ENCODE data around the gene HMCES.

The HMCES gene, protein sequence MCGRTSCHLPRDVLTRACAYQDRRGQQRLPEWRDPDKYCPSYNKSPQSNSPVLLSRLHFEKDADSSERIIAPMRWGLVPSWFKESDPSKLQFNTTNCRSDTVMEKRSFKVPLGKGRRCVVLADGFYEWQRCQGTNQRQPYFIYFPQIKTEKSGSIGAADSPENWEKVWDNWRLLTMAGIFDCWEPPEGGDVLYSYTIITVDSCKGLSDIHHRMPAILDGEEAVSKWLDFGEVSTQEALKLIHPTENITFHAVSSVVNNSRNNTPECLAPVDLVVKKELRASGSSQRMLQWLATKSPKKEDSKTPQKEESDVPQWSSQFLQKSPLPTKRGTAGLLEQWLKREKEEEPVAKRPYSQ

DNA sequence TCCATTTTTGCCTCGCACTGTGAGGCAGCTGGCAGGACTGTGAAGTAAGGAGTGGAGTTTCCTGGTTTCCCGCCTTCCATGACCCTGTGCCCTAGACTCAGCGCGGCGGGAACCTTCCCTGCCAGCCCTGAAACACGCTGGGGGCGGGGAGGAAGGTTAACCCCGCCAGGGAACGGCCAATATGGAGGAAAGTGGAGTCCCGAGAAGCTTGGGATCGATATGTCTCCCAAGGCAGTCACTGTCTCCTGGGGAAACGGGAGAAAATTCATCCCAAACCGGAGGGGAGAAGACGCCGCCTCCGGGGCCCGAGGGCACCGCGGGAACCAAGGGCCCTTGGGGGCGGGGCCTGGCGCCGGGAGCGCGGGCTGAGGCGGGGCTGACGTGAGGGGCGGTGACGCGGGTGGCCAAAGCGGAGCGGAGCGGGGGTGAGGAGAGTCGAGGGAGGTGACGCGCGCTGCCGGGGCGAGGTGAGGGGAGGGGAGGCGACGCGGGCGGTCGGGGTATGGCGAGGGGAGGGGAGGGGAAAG, at the start of gene HMCES:
TSS of gene HMCES (plus strand) at position 432 of the 527 bp plus-strand sequence. CDS start 863 bp downstream, outside the sequence.
- peak; percentile 97 for DNase-seq (ENCODE audit: low spot score)

DNA sequence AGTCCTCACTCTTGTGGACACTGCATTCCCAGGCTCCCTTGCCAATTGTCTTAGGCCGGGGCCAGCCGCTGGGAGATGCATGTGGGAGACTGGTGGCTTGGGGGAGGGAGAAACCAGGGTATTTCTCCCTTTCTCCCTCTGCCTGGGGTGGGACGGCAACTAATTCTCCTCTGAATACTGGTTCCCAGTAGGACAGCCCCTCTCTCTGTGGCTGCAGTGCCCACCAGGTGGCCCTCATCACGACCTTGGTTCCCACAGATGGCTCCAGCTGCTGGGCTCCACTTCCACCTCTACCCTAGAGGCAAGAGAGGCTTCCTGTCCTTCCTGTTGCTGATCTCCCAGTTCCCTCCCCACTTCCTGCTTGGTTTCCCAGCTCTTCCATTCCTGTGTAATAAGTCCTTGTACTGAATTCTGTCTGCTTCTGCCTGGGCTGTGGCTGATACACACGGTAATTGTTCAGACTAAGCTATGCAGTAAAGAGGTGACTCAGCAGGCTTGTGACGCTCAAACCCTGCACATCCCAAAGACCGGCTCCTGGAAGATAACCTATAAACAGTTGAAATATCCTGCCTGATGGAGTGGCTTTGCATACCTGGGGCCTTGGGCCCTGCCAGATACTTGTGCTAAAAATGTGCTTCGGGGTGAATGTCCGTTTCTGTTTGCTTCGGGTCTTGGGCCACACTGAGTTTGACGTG, 49.6 kb upstream of the HMCES start:
- no peak for DNase-seq (ENCODE audit: low spot score)

DNA sequence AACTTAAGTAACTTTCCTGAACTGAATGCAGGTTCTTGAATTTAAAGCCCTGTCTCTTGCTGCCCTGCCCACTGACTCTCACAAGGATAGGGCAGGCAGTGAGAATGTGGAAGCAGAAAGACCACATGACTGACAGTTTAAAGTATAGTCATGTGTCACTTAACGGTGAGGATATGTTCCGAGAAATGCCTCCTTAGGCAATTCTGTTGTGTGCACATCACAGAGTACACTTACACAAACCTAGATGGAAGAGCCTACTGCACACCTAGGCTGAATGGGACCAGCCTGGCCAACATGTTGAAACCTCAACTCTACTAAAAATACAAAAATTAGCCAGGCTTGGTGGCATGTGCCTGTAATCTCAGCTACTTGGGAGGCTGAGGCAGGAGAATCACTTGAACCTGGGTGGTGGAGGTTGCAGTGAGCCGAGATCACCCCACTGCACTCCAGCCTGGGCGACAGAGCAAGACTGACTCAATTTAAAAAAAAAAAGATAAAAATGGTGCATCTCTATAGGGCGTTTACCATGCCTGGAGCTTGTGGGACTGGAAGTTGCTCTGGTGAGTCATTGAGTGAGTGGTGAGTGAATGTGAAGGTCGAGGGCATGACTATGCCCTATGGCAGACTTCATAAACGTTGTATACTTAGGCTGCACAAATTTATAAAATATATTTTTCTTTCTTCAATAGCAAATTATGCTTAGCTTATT, 48.2 kb upstream of the HMCES start:
- DNase-seq (ENCODE audit: low spot score) = peak; percentile 65

DNA sequence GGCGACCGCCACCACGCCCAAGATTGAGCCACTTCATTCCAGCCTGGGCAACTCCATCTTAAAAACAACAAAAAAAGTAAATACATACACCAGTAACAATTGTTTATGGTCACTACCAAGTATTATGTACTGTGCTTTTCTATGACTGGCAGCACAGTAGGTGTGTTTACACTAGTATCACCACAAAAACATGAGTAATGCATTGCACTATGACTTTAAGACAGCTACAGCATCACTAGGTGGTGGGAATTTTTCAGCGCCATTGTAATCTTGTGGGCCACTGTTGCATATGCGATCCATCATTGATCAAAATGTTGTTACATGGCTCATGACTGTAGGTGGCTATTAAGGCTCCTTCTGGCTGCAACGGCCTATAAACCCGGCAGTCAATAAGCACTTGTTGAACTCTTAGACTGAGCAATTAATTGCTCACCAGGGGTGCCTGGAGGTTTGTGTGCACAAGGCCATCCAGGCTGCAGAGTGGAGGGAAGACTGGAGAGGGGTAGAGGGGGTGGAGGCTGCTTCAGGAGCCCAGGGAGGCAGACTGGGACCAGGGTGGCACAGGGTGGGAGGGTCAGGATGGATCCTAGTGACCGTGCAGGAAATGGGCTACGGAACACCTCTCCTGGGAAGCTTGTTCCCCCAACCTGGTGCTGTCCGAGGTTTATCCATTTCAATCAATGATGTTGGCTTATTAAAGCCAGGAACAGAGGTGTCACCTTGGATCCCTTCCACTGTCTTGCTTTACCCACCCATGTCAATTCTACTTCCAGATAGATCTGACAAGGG, 47.1 kb upstream of the HMCES start:
- no peak for DNase-seq (ENCODE audit: low spot score)

DNA sequence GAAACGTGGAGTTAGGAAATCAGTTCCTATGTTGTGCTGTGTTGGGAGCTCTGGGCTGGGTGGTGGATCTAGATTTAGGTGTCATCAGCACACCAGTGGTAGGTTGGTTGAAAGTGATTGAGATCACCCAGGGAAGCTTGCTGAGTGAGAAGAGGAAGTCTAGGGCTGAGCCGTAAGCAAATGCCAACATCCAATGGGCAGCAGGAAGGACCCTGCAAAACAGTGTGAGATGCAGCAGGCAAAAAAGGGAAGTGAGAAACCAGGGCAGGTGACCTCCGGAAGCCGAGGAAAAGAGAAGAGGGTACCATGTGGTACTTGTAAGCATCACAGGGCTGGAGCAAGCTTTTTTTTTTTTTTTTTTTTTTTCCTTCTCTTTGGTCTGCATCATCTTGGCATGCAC, 45.1 kb upstream of the HMCES start:
- peak; percentile 75 for DNase-seq (ENCODE audit: low spot score)

DNA sequence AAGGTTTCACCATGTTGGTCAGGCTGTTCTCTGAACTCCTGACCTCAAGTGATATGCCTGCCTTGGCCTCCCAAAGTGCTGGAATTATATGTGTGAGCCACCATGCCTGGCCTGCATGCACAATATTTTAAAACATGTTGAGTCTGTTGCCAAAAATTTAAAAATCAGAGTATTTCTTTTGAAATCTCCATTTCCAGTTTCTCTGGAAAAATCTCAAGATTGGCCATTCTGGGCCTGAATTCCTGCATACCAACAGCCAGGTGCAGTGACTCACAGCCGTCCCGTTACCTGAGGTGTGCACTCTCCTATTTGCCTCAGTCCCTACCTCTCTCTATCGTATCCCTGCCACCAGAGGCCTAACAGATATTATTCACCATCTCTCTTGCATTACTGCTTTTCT, 44.2 kb upstream of the HMCES start:
- no peak for DNase-seq (ENCODE audit: low spot score)

DNA sequence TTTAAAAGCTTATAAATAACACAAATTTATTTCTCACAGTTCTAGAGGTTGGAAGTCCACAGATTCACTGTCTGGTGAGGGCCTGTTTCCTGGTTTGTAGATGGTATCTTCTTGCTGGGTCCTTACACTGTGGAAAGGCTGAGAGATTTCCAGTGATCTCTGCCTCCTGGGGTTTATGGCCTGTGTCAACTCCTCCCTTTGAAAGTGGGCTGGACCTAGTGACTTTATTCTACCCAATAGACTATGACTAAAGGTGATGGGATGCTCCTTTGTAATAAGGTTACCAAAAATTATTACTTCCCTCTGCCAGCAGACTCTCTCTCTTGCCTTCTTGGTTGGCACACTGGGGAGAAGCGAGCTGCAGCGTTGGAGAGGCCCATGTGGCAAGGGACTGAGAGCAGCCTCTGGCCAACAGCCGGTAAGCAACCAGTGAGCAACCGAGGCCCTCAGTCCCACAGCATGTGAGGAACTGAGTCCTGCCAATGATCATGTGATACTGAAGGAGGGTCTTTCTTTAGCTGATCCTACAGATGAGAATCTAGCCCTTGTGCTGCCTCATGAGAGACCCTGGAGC, 43.2 kb upstream of the HMCES start:
- DNase-seq (ENCODE audit: low spot score) = no peak

DNA sequence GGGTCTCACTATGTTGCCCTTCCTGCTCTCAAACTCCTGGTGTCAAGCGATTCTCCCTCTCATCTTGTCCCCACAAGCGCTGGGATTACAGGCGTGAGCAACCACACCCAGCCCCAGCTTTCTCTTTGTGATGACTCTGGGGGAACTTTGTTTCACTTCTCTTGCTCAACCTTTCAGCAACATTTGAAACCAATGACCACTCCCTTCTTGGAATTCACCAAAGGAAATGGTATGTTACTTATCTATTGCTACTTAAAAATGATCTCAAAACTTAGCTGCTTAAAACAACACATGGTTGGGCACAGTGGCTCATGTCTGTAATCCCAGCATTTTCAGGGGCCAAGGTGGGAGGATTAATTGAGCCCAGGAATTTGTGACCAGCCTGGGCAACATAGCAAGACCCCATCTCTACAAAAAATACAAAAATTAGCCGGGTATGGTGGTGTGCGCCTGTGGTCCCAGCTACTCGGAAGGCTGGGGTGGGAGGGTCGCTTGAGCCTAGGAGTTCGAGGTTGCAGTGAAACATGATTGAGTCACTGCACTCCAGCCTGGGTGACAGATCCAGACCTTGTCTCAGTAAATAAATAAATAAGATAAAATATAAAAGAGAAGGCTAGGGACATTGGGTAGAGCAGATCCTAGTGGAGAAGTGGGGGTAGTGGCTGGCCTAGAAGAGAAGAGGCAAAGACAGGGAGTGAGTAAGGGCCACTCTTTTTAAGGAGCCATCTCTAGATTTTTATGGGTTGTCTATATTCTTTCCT, 39.5 kb upstream of the HMCES start:
- DNase-seq (ENCODE audit: low spot score) = no peak

DNA sequence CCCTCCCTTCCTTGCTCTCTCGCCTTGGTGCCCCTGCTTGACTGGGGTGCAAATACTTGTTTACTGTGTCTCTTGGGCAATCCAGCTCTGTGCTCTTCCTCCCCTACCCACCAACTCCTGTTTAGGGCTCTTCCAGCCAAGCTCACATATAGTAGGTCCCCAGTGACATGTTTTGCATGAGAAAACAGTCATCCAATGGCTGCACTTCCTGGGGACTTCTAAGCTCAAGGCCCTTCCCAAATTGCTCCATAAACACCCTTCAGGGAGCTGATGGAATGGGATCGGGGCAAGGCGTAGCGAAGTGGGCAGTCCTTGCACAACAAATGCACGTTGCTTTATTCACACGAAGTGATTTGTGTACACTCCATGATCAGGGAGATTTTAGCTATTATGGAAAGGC, 38.7 kb upstream of the HMCES start:
- DNase-seq (ENCODE audit: low spot score) = no peak

DNA sequence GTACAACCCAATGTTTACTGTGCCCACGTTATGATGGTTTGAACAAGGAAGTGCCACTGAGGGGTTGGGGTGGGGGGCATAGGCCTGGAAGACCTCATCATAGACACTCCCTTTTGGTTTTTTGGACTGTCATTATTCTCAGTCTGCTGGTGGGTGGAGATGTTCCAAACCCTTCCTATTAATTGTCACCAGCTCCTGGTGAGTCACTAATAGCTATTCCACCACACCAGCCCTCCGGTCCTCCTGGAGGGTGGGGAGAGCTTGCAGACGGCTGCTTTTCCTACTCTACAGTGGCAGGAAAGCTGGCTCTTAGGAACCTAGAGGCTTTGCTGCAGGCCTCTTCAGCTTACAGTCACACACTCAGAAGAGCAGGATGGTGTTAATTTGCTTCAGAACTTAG, 38.2 kb upstream of the HMCES start:
- no peak for DNase-seq (ENCODE audit: low spot score)

DNA sequence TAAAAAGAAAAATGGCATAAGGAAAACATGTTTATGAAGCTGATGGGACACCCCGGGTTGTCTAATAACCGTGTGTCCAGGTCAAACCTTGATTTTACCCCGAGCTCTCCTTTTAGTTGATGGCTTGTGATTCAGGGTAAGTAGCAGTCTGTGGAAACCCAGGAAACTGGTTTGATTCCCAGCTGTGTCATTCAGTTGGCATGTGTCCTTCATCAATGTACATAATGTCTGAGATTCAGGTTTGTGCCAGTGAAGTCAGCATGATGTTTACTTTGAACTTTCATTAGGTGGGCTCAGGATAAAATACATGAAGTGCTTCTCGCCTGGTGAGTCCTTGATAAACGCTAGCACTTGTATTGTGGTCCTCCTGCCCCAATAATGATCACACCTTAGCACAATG, 33.5 kb upstream of the HMCES start:
- DNase-seq (ENCODE audit: low spot score) = no peak

DNA sequence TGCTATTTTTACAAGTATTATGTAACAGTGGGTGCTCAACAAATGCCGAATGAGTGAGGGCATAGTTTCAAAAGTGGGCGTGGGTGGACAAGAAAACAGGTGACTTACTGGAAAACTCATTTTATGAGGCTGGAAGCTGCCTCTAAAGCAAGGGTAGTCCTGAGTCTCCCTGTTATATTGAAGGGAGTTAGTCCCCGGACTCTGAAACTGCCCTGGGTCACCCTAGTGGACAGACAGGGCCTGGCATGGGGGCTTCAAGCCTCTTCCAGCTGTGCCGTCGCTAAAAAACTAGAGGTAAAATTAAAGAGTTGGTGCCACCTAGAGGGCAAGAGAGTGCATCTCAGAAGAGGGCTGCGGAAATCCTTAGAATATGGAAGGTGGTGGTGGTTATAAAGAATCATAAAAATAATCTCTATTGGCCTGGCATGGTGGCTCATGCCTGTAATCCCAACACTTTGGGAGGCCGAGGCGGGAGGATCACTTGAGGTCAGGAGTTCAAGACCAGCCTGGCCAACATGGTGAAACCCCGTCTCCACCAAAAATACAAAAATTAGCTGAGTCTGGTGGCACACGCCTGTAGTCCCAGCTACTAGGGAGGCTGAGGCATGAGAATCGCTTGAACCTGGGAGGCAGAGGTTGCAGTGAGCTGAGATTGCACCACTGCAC, 32.9 kb upstream of the HMCES start:
- peak; percentile 85 for DNase-seq (ENCODE audit: low spot score)

DNA sequence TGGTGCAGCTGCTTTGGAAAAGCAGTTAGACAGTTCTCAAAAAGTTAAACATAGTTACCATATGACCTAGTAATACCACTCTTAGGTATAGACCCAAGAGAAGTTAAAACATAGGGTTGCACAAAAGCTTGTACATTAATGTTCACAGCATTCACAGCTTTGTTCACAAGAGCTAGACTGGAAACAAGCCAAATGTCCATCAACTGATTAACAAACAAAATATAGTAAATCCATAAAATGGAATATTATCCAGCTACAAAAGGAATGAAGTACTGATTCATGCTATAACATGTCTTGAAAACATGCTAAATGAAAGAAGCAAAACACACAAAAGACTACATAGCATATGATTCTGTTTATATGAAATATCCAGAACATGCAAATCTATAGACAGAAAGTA, 32.0 kb upstream of the HMCES start:
- no peak for DNase-seq (ENCODE audit: low spot score)

DNA sequence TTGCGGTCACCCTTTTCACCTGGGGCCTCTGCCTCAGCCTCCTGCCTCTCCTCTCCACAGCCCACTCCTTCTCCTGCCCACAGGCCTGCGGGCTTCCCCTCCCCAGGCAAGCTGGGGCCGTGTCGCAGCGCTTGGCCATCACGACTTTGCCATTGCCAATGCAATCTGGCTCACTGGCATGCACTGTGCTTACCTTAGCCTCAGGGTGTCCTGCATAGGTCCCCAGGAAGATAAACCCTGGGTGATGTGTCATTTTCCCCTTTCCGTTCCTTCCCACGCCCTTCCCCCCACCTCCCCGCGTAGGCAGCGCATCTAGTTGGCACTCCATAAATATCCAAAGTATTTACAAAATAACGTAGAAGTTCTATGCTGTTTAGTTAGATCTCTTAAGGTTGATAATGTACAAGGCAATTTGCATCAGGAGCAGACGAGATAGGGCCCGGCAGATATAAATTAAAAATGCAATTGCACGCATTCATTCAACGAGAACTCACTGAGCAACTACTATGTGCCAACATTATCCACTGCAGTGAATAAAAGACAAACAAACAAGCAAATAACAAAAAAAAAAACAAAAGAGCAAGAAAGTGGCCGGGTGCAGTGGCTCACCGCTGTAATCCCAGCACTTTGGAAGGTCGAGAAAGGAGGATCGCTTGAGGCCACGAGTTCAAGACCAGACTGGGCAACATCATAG, 30.2 kb upstream of the HMCES start:
- no peak for DNase-seq (ENCODE audit: low spot score)

DNA sequence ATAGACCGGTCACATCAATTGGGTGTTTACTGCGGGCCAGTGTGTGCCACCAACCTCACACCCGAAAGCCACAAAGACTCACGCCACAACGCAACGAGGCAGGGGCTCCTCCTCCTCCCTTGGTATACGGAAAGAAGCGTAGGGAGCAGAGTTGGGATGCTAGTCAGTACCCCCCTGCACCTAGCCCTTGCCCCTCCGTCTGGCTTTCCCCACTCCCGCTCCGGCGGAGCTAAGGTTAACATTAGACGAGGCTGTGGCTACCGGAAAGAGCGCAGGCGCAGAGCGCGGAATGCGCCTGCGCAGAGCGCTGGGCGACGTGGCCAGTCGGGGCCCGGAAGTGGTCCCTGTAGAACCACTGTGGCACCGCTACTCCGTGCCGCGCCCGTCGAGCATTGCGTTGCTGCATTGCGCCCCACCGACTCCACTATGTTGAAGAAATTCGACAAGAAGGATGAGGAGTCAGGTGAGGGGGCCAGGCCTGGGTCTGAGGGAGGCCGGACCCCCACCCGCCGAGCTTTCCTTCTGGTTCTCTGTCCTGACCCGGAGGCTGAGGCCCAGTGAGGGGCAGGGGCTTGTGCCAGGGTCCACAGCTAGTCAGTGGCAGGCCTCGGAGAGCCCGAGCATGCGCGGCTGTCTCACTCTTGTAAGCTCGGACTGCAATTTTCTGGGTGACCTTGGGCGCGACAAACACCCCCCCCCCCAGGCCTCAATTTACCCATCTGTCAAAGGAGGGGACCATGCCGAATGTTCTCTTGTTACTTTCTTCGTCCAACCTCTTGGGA, 29.2 kb upstream of the HMCES start, which contains the start of gene COPG1:
TSS of gene COPG1 (plus strand) at position 323 of the 782 bp plus-strand sequence. CDS start at position 427, 104 bp downstream.
- DNase-seq (ENCODE audit: low spot score) = peak; percentile 85

DNA sequence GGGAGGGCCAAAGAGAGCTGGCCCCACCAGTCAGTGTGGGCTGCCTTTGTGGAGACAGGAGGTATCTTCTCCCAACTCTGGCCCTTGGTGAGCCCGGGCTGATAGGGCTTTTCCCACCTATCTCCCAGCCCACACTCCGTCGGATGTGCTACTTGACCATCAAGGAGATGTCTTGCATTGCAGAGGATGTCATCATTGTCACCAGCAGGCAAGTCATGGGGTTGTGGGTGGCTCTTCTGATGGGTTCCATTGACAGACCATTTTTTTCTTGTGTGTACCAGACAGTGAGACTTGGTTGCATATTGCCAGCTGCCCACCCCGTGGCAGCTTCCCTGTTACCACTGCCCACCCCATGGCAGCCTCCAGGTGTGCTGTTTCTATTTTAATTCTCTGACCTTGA, 25.9 kb upstream of the HMCES start:
- DNase-seq (ENCODE audit: low spot score) = no peak

DNA sequence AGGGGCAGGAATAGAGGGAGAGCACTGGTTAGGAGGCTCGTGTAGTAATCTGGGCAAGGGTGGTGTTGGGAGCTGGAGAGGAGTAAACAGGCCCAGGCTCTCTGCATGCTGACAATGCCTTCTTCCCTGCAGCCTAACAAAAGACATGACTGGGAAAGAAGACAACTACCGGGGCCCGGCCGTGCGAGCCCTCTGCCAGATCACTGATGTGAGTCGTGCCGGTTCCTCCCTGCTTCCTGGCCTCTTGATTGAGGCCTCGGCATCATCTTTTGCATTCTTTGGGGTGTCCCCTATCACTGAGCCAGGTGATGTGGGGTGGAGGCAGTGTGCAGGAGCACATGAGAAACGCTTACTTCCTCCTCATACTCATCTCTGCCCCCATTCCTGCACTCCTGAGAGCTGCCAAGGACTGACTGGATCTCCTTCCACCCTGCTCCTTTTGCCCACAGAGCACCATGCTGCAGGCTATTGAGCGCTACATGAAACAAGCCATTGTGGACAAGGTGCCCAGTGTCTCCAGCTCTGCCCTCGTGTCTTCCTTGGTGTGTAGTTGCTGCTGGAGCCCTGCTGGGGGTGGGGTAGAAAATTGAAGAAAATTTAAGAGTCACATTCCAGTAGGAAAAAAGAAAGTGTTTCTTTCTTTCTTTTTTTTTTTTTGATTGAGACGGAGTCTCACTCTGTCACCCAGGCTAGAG, 24.0 kb upstream of the HMCES start:
- no peak for DNase-seq (ENCODE audit: low spot score)

DNA sequence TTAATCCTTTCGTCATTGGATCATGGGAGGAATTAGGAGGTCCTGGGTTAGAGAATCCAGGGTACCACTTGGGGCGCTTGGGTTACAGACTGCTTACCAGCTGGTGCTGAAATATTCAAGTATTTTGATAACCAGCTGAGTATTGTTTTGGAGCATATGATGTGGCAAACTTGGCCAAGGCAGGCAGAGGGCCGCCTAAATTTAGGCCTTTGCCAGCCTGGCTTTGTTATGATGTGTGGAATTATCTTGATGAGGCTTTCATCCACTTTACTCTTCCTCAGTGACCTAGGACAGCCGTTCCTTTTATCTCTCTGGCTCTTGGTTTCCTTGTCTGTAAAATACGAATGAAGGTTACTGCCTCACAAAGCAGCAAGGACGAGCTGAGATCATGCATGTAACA, 22.4 kb upstream of the HMCES start:
- DNase-seq (ENCODE audit: low spot score) = no peak
